BLaER1 treated with 17β-estradiol and CSF1 and Interleukin-3, amounts not matched to agents 10 nM and 100 nM (cell line): Measurements from ENCODE around the gene CSTB.

Source experiments
- H3K27ac ChIP-seq, 11 experiments: shearing (Covaris generic); formaldehyde crosslinking; 2 replicates each; pipeline ENCODE4 v1.8.1; 2022
- H3K27me3 ChIP-seq, 11 experiments: shearing (Covaris generic); formaldehyde crosslinking; 2 replicates each; pipeline ENCODE4 v1.8.1; 2022
- H3K36me3 ChIP-seq, 11 experiments: shearing (Covaris generic); formaldehyde crosslinking; 2 replicates each; pipeline ENCODE4 v1.8.1; 2022
- H3K4me1 ChIP-seq, 10 experiments: shearing (Covaris generic); formaldehyde crosslinking; 2 replicates each; pipeline ENCODE4 v1.8.1; 2022
- H3K4me2 ChIP-seq, 11 experiments: shearing (Covaris generic); formaldehyde crosslinking; 2 replicates each; pipeline ENCODE4 v1.8.1; 2022
- H3K4me3 ChIP-seq, 10 experiments: shearing (Covaris generic); formaldehyde crosslinking; 2 replicates each; pipeline ENCODE4 v1.8.1; 2022
- H3K9ac ChIP-seq, 11 experiments: shearing (Covaris generic); formaldehyde crosslinking; 2 replicates each; pipeline ENCODE4 v1.8.1; 2022
- H3K9me3 ChIP-seq, 11 experiments: shearing (Covaris generic); formaldehyde crosslinking; replicated peaks in 1 of 11; 2 replicates each; pipeline ENCODE4 v1.8.1; 2022
- H4K20me1 ChIP-seq, 11 experiments: shearing (Covaris generic); formaldehyde crosslinking; 2 replicates each; pipeline ENCODE4 v1.8.1; 2022
- Cebpa-rat ChIP-seq, 11 experiments: shearing (Covaris generic); IDR thresholded peaks; 2 replicates each; pipeline ENCODE4 v1.8.1; 2022

Gene CSTB

DNA sequence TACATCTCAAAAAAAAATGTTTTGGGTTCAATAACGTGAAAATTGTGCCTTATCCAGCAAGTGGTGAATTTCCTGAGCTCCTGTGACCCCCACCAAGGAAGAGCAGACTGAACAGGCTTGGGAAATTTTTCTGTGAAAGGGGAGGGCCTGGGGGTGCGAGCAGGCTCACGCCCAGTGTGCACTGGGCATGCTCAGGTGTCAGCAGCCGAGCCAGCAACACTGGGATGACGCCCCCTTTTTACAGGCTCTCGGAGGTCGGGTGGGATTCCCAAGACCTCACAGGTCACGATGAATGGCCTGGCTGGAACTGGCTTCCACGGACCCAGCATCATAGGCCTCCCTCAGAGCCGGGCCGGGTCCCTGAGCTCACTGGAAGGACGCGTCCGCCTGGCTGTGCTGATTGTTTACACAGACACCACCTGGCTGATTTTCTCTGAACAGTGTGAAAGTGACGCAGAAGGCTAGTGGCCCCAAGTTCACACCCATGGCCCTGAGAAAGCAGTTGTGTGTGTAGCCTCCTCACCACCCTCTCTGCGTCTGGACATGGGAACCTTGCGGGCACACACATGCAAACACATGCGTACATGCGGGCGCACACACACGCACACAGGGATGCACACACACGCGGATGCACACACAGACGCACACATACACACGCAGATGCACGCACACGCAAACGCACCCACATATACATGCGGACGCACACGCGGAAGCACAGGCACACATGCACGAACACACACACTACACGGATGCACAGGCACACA lies 9.2 kb downstream of the CSTB start:
- Histone ChIP-seq H3K9me3 (peaks cover 0 to 14% (median 7%) of the 10 kb centered on the region in 11 experiments; a peak in 12 of 22 replicates), H4K20me1 (peaks cover 0 to 37% (median 5%) of the 10 kb centered on the region in 11 experiments; a peak in 11 of 22 replicates), H3K4me3 (no peak overlapping the region), H3K27ac (peak overlapping the region in 2 of 11 experiments; percentile 74; a peak in 2 of 22 replicates), H3K27me3 (no peaks in the 10 kb centered on the region), H3K4me2 (peak overlapping the region in 5 of 11 experiments; percentile 73 to 98 (median 83); a peak in 8 of 22 replicates), H3K36me3 (peaks cover 0 to 27% (median 15%) of the 10 kb centered on the region in 11 experiments; a peak in 17 of 22 replicates), H3K4me1 (peaks cover 23 to 62% (median 43%) of the 10 kb centered on the region in 10 experiments), H3K9ac (0 out of 22 replicates have a peak overlapping the region, but pooled peaks of 1 of the 11 experiments have one; percentile 57)
- no peak for TF ChIP-seq Cebpa-rat (IDR thresholded peaks at IDR 0.05)

GRCh38 chr21:43764576-43765495 lies 11.3 kb downstream of the CSTB start:
- no peaks in the 10 kb centered on the region for H3K27me3 ChIP-seq
- no peaks in the 10 kb centered on the region for H3K9me3 ChIP-seq
- no peak overlapping the region for H3K9ac ChIP-seq
- H3K4me2 ChIP-seq, result no peak overlapping the region
- no peak for TF ChIP-seq Cebpa-rat (IDR thresholded peaks at IDR 0.05)
- H3K4me1 ChIP-seq, result peaks cover 4 to 41% (median 23%) of the 10 kb centered on the region in 10 experiments; a peak in 17 of 20 replicates
- no peak overlapping the region for H3K4me3 ChIP-seq
- peaks cover 0 to 56% (median 14%) of the 10 kb centered on the region in 11 experiments; a peak in 14 of 22 replicates for H4K20me1 ChIP-seq
- peaks cover 0 to 48% (median 33%) of the 10 kb centered on the region in 11 experiments; a peak in 17 of 22 replicates for H3K36me3 ChIP-seq
- H3K27ac ChIP-seq, result no peak overlapping the region

GRCh38 chr21:43763901-43764523 lies 12.1 kb downstream of the CSTB start:
- Histone ChIP-seq H3K9ac (no peak overlapping the region), H3K27me3 (no peaks in the 10 kb centered on the region), H3K27ac (no peak overlapping the region), H3K4me2 (no peak overlapping the region), H3K4me3 (no peak overlapping the region), H4K20me1 (peaks cover 0 to 64% (median 14%) of the 10 kb centered on the region in 11 experiments; a peak in 15 of 22 replicates), H3K36me3 (peaks cover 0 to 56% (median 41%) of the 10 kb centered on the region in 11 experiments; a peak in 18 of 22 replicates), H3K9me3 (no peaks in the 10 kb centered on the region), H3K4me1 (peaks cover 4 to 33% (median 17%) of the 10 kb centered on the region in 10 experiments; a peak in 17 of 20 replicates)
- TF ChIP-seq Cebpa-rat (IDR thresholded peaks at IDR 0.05), result no peak

- no peaks in the 10 kb centered on the region for H3K27me3 ChIP-seq
- peaks cover 0 to 79% (median 18%) of the 10 kb centered on the region in 11 experiments; a peak in 16 of 22 replicates for H4K20me1 ChIP-seq
- H3K4me2 ChIP-seq, result no peak overlapping the region
- H3K4me1 ChIP-seq, result peaks cover 7 to 28% (median 16%) of the 10 kb centered on the region in 10 experiments; a peak in 18 of 20 replicates
- no peak overlapping the region for H3K27ac ChIP-seq
- H3K4me3 ChIP-seq, result no peak overlapping the region
- peaks cover 1 to 71% (median 56%) of the 10 kb centered on the region in 11 experiments; a peak in 18 of 22 replicates for H3K36me3 ChIP-seq
- TF ChIP-seq Cebpa-rat (IDR thresholded peaks at IDR 0.05), result no peak
- H3K9me3 ChIP-seq, result no peaks in the 10 kb centered on the region
- H3K9ac ChIP-seq, result no peak overlapping the region
Measured at GRCh38 chr21:43762303-43763128, 13.6 kb downstream of the CSTB start.

GRCh38 chr21:43761886-43762285 lies 14.2 kb downstream of the CSTB start:
- Histone ChIP-seq H3K27ac (no peak overlapping the region), H3K9ac (no peak overlapping the region), H3K4me3 (no peak overlapping the region), H3K27me3 (no peaks in the 10 kb centered on the region), H3K4me1 (peaks cover 12 to 28% (median 18%) of the 10 kb centered on the region in 10 experiments; a peak in 18 of 20 replicates), H3K36me3 (peaks cover 7 to 77% (median 63%) of the 10 kb centered on the region in 11 experiments), H3K9me3 (no peaks in the 10 kb centered on the region), H3K4me2 (no peak overlapping the region), H4K20me1 (peaks cover 0 to 79% (median 23%) of the 10 kb centered on the region in 11 experiments; a peak in 16 of 22 replicates)
- no peak for TF ChIP-seq Cebpa-rat (IDR thresholded peaks at IDR 0.05)

GRCh38 chr21:43760391-43760958 lies 15.6 kb downstream of the CSTB start:
- H3K9ac ChIP-seq, result no peak overlapping the region
- H3K4me2 ChIP-seq, result no peak overlapping the region
- TF ChIP-seq Cebpa-rat (IDR thresholded peaks at IDR 0.05), result no peak
- peaks cover 21 to 91% (median 77%) of the 10 kb centered on the region in 11 experiments for H3K36me3 ChIP-seq
- no peaks in the 10 kb centered on the region for H3K27me3 ChIP-seq
- no peaks in the 10 kb centered on the region for H3K9me3 ChIP-seq
- peaks cover 12 to 34% (median 21%) of the 10 kb centered on the region in 10 experiments; a peak in 18 of 20 replicates for H3K4me1 ChIP-seq
- H4K20me1 ChIP-seq, result peaks cover 0 to 91% (median 34%) of the 10 kb centered on the region in 11 experiments; a peak in 16 of 22 replicates
- no peak overlapping the region for H3K27ac ChIP-seq
- no peak overlapping the region for H3K4me3 ChIP-seq

GRCh38 chr21:43759651-43760050 lies 16.5 kb downstream of the CSTB start:
- peaks cover 12 to 32% (median 21%) of the 10 kb centered on the region in 10 experiments; a peak in 18 of 20 replicates for H3K4me1 ChIP-seq

More at GRCh38 chr21:43759651-43760050, 16.5 kb downstream of the CSTB start:
- H3K27ac ChIP-seq, result no peak overlapping the region
- H4K20me1 ChIP-seq, result peaks cover 0 to 97% (median 41%) of the 10 kb centered on the region in 11 experiments; a peak in 16 of 22 replicates
- H3K27me3 ChIP-seq, result no peaks in the 10 kb centered on the region
- H3K4me3 ChIP-seq, result no peak overlapping the region
- peaks cover 24 to 100% (median 85%) of the 10 kb centered on the region in 11 experiments for H3K36me3 ChIP-seq
- peaks cover 0 to 4% (median 0%) of the 10 kb centered on the region in 11 experiments; a peak in 9 of 22 replicates for H3K9me3 ChIP-seq
- H3K4me2 ChIP-seq, result no peak overlapping the region
- TF ChIP-seq Cebpa-rat (IDR thresholded peaks at IDR 0.05), result no peak
- H3K9ac ChIP-seq, result no peak overlapping the region
